ENCODE measurements around the gene BPIFB2. TPM values are rescaled to one million over a fixed set of nuclear protein-coding genes. Genes with fewer than 3 reads are reported as not detected.

The BPIFB2 gene
- total RNA-seq, 1 donor from 2014 or later: not detected

DNA sequence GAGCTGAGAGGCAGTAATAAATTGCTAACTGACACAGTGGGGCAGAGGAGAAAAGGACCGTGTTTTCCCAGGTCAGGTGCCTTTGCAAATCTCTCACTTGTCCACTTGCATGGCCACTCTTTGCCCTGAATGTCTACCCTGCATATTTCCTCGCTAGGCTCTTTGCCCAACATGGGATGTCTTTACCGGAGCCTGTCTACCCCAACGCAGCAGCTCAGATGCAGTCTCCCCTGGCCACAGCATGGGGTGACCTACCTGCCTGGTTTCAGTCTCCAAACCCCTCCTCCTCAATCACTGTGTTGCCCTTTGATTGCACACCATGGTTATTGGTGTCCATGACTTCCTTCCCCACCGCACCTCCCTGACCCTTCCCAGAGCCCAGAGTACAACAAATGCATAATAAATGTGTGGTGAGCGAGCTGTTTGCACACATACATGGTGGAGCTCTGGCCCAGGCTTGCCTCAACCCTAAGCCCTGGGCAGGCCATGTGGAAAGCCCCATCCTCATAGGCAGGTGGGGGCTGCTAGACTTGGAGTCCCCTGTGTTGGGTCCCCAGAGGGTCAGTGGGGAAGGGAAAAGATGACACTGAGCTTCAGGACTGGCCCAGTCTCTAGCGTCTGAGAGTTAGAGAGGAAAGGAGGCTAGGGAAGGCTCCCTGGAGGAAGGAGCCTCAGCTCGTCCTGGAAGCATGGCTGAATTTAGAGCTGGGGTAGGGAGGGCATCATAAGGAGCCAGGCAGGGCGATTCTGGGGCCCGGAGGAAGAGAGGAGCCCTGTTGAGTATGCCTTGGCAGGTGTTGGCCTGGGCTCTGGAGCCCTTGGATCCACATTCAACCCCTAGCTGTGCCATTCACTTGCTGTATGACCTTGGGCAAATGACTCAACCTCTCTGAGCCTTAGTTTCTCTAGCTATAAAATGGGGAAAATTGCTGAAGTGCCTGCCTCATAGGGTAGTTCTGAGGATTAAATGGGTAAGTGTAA, 19.6 kb downstream of the BPIFB2 start:
- Mint-ChIP-seq H3K9me3 (no peaks in the 10 kb centered on the region), H3K36me3 (ENCODE audit: low read depth) (no peaks in the 10 kb centered on the region)

DNA sequence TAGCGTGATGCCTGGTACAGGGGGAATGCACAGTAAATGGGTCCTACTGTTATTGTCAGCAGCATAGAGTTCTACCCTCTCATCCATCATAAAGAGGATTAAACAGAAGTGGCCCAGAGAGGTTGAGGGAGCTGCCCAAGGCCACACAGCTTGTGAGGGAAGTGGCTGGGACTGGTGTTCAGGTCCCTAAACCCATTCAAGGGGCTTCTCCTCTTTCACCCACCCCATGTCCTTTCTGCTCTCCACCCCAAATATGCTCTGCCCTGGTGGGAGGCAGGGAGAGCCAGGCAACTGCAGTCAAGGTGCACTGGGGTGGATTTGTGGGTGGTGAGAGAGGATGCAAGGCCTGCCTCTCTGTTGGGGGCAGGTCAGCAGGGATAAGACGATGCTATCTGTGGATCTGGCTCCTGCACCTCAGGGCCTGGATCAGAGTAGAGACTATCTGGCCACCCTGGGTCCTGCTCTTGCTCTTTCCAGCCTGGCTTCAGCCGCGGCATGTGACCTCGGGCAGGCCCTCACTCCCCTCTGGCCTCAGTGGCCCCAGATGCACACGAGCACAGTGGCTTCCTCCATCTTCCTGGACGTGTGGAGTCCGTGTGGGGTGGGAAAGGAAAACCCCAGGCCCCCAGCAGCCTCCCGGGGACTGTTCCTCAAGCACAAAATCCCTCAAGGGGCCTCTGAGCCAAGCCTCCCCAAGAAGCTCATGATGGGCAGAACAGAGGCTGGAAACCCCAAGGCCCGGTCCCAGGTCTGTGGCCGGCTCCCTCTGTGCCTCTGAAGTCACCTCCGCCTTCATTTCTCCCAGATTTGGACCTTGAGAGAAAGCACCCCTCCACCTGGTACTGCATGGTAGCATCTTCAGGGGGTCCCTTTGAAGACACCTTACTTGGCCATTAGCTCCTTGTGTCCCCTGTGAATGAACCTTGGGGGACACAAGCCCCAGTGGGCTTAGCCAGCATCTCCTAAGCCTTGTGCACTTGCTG, 20.6 kb downstream of the BPIFB2 start:
- no peaks in the 10 kb centered on the region for H3K27me3 Mint-ChIP-seq (ENCODE audit: insufficient read depth)
- intact Hi-C loops (cut with micrococcal nuclease): no loop called here
- no peaks in the 10 kb centered on the region for H3K36me3 Mint-ChIP-seq (ENCODE audit: low read depth)
- no peak overlapping the region for H3K4me3 Mint-ChIP-seq
- H3K4me1 Mint-ChIP-seq (ENCODE audit: low read depth): no peaks in the 10 kb centered on the region
- no peak for DNase-seq (ENCODE audit: low spot score)
- H3K27ac Mint-ChIP-seq: no peak overlapping the region
- H3K9me3 Mint-ChIP-seq: no peaks in the 10 kb centered on the region

More for the DNA sequence above, 19.6 kb downstream of the BPIFB2 start:
- Mint-ChIP-seq H3K27ac (no peak overlapping the region), H3K4me1 (ENCODE audit: low read depth) (no peaks in the 10 kb centered on the region), H3K4me3 (no peak overlapping the region), H3K27me3 (ENCODE audit: insufficient read depth) (no peaks in the 10 kb centered on the region)
- DNase-seq (ENCODE audit: low spot score): no peak
- intact Hi-C loops (cut with micrococcal nuclease): no loop called here

- Mint-ChIP-seq H3K36me3 (ENCODE audit: low read depth) (no peaks in the 10 kb centered on the region), H3K27me3 (ENCODE audit: insufficient read depth) (no peaks in the 10 kb centered on the region), H3K27ac (no peak overlapping the region), H3K9me3 (no peaks in the 10 kb centered on the region), H3K4me3 (no peak overlapping the region), H3K4me1 (ENCODE audit: low read depth) (no peaks in the 10 kb centered on the region)
- intact Hi-C loops (cut with micrococcal nuclease): no loop called here
- no peak for DNase-seq (ENCODE audit: low spot score)
Observed at GRCh38 chr20:33028875-33029274, 21.4 kb downstream of the BPIFB2 start.

DNA sequence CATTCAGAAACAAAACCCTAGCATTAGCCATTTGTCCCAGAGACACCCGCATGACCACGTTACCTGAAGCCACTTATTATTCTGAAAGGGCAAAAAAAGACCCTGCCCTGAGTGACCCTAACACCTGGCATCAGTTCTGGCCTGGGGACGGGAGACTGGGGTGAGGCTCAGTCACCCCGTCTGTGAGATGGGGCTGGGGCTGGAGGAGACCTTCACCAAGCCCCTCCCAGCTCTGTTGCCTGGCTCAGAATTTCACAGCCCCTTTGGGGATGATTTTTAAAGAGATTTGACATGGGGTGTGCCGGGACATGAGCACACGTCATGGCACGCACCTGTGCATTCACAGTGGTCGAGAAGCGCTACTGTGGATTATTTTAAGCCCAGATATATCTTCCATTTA, 22.6 kb downstream of the BPIFB2 start:
- DNase-seq (ENCODE audit: low spot score): no peak
- no peaks in the 10 kb centered on the region for H3K4me1 Mint-ChIP-seq (ENCODE audit: low read depth)
- H3K4me3 Mint-ChIP-seq: no peak overlapping the region
- no peaks in the 10 kb centered on the region for H3K36me3 Mint-ChIP-seq (ENCODE audit: low read depth)
- H3K27me3 Mint-ChIP-seq (ENCODE audit: insufficient read depth): no peaks in the 10 kb centered on the region
- H3K9me3 Mint-ChIP-seq: no peaks in the 10 kb centered on the region
- no peak overlapping the region for H3K27ac Mint-ChIP-seq
- intact Hi-C loops (cut with micrococcal nuclease): no loop called here

GRCh38 chr20:33030569-33030968, 23.1 kb downstream of the BPIFB2 start:
- DNase-seq (ENCODE audit: low spot score): no peak
- no peaks in the 10 kb centered on the region for H3K4me1 Mint-ChIP-seq (ENCODE audit: low read depth)
- H3K36me3 Mint-ChIP-seq (ENCODE audit: low read depth): no peaks in the 10 kb centered on the region
- no peak overlapping the region for H3K4me3 Mint-ChIP-seq
- no peak overlapping the region for H3K27ac Mint-ChIP-seq
- intact Hi-C loops (cut with micrococcal nuclease): no loop called here
- no peaks in the 10 kb centered on the region for H3K27me3 Mint-ChIP-seq (ENCODE audit: insufficient read depth)
- no peaks in the 10 kb centered on the region for H3K9me3 Mint-ChIP-seq

DNA sequence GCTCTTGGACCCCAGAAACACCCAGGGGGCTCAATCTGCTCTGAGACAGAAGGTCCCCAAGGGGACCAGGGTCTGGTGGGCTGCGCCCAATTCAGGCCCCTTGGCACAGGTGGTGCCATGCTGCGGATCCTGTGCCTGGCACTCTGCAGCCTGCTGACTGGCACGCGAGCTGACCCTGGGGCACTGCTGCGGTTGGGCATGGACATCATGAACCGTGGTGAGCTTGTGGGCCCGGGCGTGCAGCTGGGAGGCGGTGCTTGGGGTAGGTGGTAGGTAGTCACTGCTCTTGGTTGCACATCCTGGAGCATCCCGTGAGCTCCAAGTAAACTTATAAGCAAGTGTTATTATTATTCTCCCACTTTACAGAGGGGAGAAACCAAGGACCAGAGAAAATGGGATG, 24.0 kb downstream of the BPIFB2 start, which contains the start of gene BPIFB6:
TSS of gene BPIFB6 (plus strand) at position 118 of the 400 bp plus-strand sequence. CDS start at position 118, 0 bp downstream.
- H3K4me3 Mint-ChIP-seq: no peak within 1 kb of the TSS
- no peak within 1 kb of the TSS for H3K27ac Mint-ChIP-seq
- DNase-seq (ENCODE audit: low spot score): no peak
- H3K4me1 Mint-ChIP-seq (ENCODE audit: low read depth): no peaks in the 10 kb centered on the region
- intact Hi-C loops (cut with micrococcal nuclease): no loop called here
- no peaks in the 10 kb centered on the region for H3K27me3 Mint-ChIP-seq (ENCODE audit: insufficient read depth)
- H3K9me3 Mint-ChIP-seq: no peaks in the 10 kb centered on the region
- no peaks in the 10 kb centered on the region for H3K36me3 Mint-ChIP-seq (ENCODE audit: low read depth)

DNA sequence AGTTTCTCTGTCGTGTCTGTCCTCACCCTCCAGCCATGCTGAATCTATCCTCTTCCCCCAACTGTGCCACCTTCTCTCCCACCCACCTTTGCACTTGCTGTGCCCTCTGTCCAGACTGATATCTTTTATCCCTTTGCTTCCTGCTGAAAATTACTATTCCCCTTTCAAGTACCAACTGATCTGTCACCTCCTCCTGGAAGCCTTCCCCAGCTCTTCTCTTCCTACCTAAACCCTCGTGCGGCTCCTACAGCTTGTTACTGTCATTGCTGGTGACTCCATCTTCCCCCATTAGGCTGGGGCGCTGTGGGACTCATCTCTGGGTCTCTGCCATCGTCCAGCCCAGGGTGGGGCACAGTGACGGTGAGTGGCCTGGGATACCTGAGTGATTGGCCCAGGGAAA, 25.1 kb downstream of the BPIFB2 start:
- Mint-ChIP-seq H3K27me3 (ENCODE audit: insufficient read depth) (no peaks in the 10 kb centered on the region), H3K27ac (no peak overlapping the region)
- no peak for DNase-seq (ENCODE audit: low spot score)

DNA sequence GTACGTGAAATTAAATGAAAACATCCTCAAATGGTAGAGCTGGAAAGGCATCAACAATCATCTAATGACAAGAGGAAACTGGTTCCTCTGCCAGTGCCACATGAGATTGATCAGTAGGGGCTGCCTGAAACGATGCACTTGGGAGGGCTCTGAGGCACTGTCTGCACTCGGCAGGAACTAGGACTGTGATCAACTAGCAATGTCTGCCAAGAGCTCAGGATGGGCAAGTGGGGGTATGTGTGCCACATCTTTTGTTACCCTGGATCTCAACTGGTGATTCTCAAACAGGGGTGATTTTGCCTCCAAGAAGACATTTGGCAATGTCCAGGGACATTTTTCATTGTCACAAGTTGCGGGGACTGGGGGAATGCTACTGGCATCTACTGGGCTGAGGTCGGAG, 25.9 kb downstream of the BPIFB2 start:
- DNase-seq (ENCODE audit: low spot score): no peak
- Mint-ChIP-seq H3K36me3 (ENCODE audit: low read depth) (no peaks in the 10 kb centered on the region), H3K4me3 (no peak overlapping the region), H3K9me3 (no peaks in the 10 kb centered on the region), H3K4me1 (ENCODE audit: low read depth) (no peaks in the 10 kb centered on the region), H3K27me3 (ENCODE audit: insufficient read depth) (no peaks in the 10 kb centered on the region), H3K27ac (no peak overlapping the region)
- intact Hi-C loops (cut with micrococcal nuclease): no loop called here

More for the DNA sequence above, 25.1 kb downstream of the BPIFB2 start:
- no peak overlapping the region for H3K4me3 Mint-ChIP-seq
- no peaks in the 10 kb centered on the region for H3K4me1 Mint-ChIP-seq (ENCODE audit: low read depth)
- no peaks in the 10 kb centered on the region for H3K36me3 Mint-ChIP-seq (ENCODE audit: low read depth)
- intact Hi-C loops (cut with micrococcal nuclease): no loop called here
- no peaks in the 10 kb centered on the region for H3K9me3 Mint-ChIP-seq

DNA sequence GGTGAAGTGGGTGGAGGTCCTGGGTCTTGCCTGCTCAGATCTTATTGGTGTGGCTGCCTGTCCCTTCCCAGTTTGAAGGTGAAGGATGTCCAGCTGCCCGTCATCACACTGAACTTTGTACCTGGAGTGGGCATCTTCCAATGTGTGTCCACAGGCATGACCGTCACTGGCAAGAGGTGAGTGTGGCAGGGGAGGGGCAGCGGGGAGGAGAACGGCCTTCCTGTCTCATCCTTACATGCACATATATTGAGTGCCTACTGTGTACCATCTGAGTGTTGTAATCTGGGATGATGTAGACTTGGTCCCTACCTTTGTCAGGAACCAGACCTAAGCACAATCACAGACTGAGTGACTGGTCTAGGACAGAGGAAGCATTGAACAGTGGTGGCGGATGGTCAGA, 26.6 kb downstream of the BPIFB2 start:
- no peaks in the 10 kb centered on the region for H3K4me1 Mint-ChIP-seq (ENCODE audit: low read depth)
- H3K9me3 Mint-ChIP-seq: no peaks in the 10 kb centered on the region
- intact Hi-C loops (cut with micrococcal nuclease): no loop called here

GRCh38 chr20:33034901-33035492, 27.5 kb downstream of the BPIFB2 start:
- Mint-ChIP-seq H3K36me3 (ENCODE audit: low read depth) (no peaks in the 10 kb centered on the region), H3K9me3 (no peaks in the 10 kb centered on the region), H3K27me3 (ENCODE audit: insufficient read depth) (no peaks in the 10 kb centered on the region), H3K4me1 (ENCODE audit: low read depth) (no peaks in the 10 kb centered on the region), H3K4me3 (no peak overlapping the region), H3K27ac (no peak overlapping the region)
- no peak for DNase-seq (ENCODE audit: low spot score)
- intact Hi-C loops (cut with micrococcal nuclease): no loop called here

More for the DNA sequence above, 26.6 kb downstream of the BPIFB2 start:
- H3K36me3 Mint-ChIP-seq (ENCODE audit: low read depth): no peaks in the 10 kb centered on the region
- no peak overlapping the region for H3K4me3 Mint-ChIP-seq
- no peak overlapping the region for H3K27ac Mint-ChIP-seq
- DNase-seq (ENCODE audit: low spot score): no peak
- H3K27me3 Mint-ChIP-seq (ENCODE audit: insufficient read depth): no peaks in the 10 kb centered on the region

DNA sequence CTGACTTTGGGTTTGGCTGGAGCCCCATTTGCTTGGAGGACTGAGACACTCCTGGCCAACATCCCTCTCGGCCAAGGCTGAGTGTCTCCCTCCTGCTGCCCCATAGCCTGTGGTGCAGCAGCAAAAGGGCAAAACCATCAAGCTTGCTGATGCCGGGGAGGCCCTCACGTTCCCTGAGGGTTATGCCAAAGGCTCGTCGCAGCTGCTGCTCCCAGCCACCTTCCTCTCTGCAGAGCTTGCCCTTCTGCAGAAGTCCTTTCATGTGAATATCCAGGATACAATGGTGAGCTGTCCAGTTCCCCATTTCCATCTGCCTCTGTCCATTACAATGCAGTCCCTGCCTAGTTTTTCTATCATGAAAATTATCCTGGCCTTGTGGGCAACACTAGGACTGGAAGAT, 30.0 kb downstream of the BPIFB2 start:
- Mint-ChIP-seq H3K27me3 (ENCODE audit: insufficient read depth) (no peaks in the 10 kb centered on the region), H3K4me3 (no peak overlapping the region), H3K27ac (no peak overlapping the region), H3K36me3 (ENCODE audit: low read depth) (no peaks in the 10 kb centered on the region), H3K4me1 (ENCODE audit: low read depth) (no peaks in the 10 kb centered on the region), H3K9me3 (no peaks in the 10 kb centered on the region)
- intact Hi-C loops (cut with micrococcal nuclease): no loop called here
- DNase-seq (ENCODE audit: low spot score): no peak

- Mint-ChIP-seq H3K4me3 (no peak overlapping the region), H3K36me3 (ENCODE audit: low read depth) (no peaks in the 10 kb centered on the region), H3K9me3 (no peaks in the 10 kb centered on the region), H3K27ac (peak overlapping the region; percentile 11), H3K4me1 (ENCODE audit: low read depth) (no peaks in the 10 kb centered on the region), H3K27me3 (ENCODE audit: insufficient read depth) (no peaks in the 10 kb centered on the region)
- intact Hi-C loops (cut with micrococcal nuclease): no loop called here
- DNase-seq (ENCODE audit: low spot score): no peak
Observed at GRCh38 chr20:33038243-33038642, 30.7 kb downstream of the BPIFB2 start.
